Right forelimb (tissue), 1 donor: ENCODE data around the gene MAL.
"Not testable (repeated sequence)": the region's sequence is repeated elsewhere in the genome, so short reads cannot be mapped to it uniquely, and the experiment has no call there.

ENCODE experiments used
- DNase-seq: peaks from one replicate; pipeline ENCODE4 v3.0.0-alpha.2; 2018

Gene MAL

DNA sequence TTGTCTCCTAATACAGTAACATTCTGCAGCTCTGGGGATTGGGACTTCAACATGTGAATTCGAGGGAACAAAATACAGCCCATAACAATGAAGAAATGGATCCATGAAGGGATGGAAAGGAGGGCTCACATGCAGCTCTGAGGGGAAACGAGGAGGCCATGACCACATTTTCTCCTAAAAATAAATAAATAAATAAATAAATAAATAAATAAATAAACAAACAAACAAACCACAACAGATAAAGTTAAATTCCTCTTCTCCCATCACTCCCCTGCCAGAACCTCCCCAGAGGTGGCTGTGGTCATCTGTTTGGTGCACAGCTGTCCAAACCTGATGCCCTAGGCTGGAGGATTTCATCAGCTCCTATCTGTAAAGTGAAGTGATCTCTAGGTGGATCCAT, 42.7 kb downstream of the MAL start:
- no peak for DNase-seq

- DNase-seq, result no peak
Measured at GRCh38 chr2:95069465-95069864, 44.0 kb downstream of the MAL start.

DNA sequence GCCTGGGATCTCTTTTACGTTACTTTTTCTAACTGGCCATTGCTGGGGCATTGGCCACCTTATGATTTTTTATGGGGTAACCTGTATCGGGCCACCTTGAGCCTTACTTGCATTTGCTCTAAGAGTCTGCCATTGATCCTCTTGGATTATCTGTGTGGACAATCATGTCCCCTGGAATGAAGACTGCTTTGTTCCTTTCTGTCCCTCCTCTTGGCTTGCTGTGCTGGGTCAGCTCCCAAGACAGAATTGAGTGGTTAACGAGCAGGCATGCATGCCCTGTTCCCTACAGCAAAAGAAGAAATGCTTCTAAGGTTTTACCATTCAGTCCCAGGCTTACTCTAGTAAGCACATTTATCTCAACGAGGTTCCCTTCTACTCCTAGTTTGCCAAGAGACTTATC, 46.3 kb downstream of the MAL start:
- DNase-seq, result no peak

- DNase-seq, result no peak
Measured at GRCh38 chr2:95072424-95072823, 46.9 kb downstream of the MAL start.

- DNase-seq, result no peak
Measured at GRCh38 chr2:95073856-95074662, 48.6 kb downstream of the MAL start.

DNA sequence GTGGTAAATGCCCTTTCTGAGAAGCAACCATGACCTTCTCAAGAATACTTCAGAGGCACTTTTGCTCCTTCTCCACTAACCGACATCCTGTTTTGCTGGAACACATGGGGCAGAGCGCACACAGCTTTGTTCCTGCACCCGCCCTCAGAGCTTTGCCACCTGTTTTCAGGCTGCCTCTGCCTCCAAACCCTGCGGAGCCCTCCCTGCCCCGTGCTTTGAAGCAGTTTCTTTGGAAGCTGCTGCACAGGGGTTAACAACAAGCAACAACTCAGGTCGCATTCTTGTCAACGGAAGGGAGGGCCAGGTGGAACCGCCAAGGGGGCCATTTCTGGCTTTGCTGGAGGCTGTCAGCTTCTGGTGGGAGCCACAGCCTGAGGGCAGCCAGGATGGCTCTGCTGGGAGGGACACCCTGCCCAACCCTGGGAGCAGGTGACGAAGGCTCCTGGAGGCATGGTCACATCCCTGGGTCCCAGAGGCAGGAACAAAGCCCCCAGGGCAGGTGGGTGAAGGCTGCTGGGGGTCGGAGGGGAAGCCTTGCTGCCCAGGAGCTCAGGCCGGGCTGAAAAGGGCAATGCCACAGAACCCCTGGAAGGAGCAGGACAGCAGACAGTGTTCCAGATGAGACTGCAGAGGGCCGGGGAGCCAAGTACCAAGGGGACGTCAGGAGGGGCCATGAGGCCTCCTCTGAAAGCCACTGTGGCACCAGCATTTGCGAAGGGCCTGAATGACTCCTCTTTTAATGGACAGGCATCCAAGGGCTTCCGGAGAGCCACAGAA, 49.3 kb downstream of the MAL start:
- no peak for DNase-seq

DNA sequence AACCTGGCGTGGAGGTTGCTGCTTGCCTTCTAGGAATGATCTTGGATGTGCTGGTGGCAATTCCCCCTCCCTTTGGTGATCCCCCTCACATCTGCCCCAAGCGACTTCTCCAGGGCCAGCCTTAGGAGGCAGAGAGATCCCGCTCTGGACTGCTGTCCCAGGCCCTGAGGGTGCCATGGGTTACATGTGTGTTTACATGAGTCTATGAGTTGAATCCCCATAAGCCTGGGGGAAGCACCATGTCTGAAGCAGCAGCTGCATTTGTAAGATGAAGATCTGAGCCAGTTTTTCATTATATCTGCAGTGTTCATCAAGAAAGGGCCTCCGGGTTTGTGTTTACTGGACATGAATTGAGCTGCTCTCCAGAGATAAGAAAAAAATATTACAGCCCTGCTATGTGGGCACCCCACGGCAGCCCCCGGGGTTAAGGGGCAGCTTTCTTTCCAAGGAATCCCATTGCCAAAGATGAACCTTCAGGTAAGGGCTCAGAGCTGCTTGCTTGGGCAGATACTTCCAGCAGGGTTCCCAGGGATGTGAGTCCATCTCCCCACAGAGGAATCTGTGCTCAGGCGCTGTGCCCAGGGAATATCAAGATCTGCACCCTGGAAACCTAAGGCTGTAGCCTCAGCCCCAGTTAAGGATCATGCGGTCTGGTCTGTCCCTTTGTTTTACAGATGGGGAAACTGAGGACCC, 50.1 kb downstream of the MAL start:
- DNase-seq, result no peak

GRCh38 chr2:95076705-95077529, 51.4 kb downstream of the MAL start:
- DNase-seq, result peak; percentile 76

DNA sequence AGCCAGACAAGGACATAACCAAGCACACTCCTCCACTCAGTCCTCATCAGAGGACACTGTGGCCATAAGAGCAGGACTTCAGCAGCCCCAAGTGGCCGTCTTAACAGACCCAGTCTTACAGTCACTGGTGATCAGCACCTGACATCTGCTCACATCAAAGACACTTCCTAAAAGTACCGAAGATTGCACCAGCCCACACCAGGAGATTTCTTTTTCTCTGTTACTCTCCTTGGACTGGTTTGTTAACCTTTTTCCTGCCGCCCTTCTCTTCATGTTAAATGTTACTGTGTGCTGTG, 52.0 kb downstream of the MAL start:
- no peak for DNase-seq

GRCh38 chr2:95077861-95078603, 52.5 kb downstream of the MAL start:
- no peak for DNase-seq

- DNase-seq, result no peak
Measured at GRCh38 chr2:95079199-95079683, 53.7 kb downstream of the MAL start.

DNA sequence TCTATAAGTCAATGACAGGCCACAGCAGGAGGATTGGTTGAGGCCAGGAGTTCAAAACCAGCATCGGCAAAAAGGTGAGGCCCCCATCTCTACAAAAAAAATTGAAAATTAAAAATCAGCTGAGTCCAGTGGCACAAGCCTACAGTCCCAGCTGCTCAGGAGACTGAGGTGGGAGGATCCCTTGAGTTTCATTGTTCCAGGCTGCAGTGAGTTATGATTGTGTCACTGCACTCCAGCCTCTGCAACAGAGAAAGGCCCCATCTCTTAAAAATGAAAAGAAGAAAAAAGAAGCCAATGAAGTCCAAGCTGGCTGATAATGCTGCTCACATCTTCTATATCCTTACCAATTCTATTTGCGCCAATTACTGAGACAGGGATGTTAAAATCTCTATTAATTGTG, 57.0 kb downstream of the MAL start:
- DNase-seq, result no peak

GRCh38 chr2:95086017-95086416, 60.5 kb downstream of the MAL start:
- no peak for DNase-seq

DNA sequence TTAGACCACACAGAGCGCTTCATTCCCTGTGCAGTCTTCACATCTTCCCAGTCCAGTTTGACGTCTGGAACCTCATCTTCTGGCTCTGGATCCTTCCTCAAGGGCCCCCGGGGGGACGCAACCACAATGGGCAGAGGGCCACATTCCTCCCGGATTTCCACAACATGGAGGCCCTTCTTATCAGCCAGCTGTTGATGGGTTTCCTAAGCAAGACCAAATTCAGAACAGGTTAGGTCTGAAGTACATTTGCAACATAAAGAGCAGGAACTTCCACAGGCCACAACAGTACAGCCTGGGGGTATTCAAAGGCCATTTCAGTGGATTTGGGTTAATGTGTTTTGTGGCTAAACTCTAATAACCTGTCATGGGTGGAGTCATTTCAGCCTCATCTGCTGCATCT, 61.9 kb downstream of the MAL start:
- DNase-seq, result no peak

GRCh38 chr2:95091885-95092555, 66.5 kb downstream of the MAL start:
- DNase-seq, result no peak

GRCh38 chr2:95098273-95098672, 72.8 kb downstream of the MAL start:
- not testable (repeated sequence) for DNase-seq

- no peak for DNase-seq
Measured at GRCh38 chr2:95099910-95100309, 74.4 kb downstream of the MAL start.
